Right hindlimb (tissue), 1 donor: ENCODE results near the gene PLCD4.

Experiments
- DNase-seq: peaks from one replicate; pipeline ENCODE4 v3.0.0-alpha.2; 2018

PLCD4 gene

DNA sequence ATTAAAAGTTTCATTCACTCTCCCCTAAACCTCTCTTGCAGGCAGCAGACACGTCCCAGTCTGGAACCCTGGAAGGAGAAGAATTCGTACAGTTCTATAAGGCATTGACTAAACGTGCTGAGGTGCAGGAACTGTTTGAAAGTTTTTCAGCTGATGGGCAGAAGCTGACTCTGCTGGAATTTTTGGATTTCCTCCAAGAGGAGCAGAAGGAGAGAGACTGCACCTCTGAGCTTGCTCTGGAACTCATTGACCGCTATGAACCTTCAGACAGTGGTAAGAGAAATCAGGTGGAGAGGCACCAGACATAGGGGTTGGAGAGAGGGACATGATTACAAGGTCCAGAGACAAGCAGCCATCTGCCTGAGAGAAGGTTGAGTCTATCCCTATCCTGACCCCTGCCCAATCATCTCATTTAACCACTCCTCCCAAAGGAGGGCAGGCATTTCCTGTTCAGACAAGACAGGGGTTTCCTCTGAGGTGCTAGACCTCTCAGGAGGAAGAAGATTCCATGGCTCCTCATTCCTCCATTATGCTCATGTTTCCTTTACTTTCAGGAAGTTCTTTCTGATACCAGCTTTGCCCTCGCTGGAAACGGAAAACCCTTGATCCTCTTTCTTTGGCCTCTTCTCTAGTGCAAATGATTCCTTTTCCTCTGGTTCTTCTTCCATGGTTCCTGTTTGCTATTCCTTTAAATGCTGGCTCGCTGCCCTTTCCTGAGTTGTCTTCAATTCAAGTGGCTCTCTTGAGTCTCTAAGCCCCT is 15.1 kb downstream of the PLCD4 start:
- DNase-seq = no peak

DNA sequence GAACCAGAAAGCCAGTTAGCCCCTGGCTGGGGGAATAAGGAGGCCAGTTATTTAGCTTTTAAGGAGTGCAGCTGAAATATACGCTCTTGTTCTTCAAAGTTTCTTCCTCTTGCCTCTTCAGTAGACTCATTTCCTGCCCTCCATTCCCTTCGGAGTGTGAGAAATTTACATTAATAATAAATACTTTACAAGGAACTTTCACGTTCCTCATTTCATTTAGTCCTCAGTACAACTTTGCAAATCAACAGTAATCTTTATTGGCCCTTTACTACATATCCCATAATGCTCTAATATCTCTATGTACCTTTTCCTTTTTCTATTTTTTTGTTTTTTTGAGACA is 15.6 kb downstream of the PLCD4 start:
- no peak for DNase-seq

DNA sequence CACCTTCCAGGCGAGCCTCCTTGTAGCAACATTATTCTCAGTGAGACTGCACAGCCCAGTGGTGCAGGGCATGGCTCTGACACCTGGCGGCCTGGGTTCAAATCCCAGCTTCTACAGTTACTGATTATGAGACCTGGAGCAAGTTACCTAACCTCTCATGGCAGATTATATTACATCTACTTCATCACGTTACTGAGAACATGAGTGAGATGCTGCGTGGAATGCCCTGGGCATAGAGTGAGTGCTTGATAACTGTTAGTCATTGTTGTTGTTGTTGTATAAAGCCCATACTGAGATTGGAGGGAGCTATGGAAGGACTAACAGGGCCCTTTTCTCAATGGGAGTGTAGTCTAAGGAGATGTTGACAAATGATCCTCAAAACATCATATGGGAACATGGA is 18.7 kb downstream of the PLCD4 start:
- no peak for DNase-seq

DNA sequence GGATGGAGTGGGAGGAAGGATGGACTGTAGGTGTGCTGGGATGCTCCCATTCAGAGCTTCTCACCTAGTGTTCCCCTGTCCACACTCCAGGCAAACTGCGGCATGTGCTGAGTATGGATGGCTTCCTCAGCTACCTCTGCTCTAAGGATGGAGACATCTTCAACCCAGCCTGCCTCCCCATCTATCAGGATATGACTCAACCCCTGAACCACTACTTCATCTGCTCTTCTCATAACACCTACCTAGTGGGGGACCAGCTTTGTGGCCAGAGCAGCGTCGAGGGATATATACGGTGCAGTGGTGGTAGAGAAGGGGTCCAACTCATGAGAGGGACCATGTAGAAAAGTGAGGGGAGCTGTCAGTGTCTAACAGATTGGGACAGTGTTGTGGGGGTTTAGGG is 20.2 kb downstream of the PLCD4 start:
- DNase-seq = no peak

DNA sequence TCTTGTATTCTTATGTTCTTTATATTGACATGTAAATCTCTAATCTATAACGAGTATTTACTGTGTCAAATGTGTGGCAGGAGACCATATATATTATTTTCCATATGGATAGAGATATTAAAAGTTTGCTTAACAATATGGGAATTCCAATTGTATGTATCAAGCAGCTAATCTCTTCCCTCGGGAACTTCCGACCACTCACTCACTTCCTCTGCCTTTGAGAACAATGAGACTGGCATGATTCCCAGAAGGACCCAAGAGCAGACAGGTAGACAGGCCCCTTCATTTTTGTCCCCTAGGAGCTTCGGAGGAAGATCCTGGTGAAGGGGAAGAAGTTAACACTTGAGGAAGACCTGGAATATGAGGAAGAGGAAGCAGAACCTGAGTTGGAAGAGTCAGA is 24.1 kb downstream of the PLCD4 start:
- no peak for DNase-seq

DNA sequence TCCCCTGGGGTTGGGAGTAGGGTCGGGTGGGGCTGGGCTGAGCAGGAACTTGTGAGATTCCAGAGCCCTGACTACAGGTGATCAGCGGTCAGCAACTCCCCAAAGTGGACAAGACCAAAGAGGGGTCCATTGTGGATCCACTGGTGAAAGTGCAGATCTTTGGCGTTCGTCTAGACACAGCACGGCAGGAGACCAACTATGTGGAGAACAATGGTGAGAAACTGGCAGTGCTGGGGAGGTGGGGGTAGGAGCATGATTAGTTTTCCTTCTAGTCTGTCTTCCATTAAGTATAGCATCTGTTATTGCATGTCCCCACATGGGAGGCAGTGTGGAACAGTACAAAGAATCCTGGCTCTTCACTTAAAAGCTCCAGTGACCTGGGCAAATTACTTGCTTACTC is 28.0 kb downstream of the PLCD4 start:
- DNase-seq = no peak

DNA sequence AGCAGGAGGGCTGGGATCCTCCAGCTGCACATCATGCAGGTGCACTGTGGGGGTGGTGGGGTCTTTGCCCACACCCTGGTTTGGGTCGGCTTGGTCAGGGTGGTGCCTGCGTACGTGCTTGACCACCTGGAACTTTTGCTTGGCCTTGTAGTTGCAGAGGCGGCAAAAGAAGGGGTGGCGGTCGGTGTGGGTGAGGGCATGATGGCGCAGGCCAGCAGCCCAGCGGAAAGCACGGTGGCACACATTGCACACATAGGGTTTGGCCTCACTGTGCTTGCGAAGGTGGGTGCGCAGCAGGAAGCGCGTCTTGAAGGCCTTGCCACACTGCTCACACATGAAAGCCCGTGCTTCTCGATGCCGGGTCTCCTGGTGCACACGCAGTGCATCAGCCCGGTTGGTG is 30.7 kb downstream of the PLCD4 start:
- DNase-seq = no peak

DNA sequence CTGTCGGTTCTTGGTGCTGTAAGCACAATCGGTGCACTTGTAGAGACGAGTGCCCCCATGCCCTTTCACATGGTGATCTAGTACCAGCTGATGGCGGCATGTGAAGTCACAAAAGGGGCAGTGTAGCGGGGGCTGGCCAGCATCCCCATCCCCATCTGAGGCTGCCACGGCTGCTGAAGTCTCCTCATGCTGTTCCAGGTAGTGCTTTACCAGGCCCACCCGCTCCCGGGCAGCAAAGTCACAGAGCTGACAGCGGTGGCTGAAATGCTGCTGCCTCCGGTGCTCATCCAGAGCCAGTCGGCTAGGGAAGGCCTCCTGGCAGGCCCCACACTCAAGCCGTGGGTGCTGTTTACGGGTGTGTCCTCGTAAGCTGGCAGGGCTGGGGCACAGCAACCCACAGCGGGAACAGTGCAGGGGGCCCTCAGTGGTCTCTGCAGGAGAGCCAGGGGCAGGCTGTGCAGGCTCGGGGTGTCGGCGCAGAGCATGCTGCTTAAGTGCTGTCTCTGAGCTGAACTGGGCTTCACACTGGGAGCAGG is 34.5 kb downstream of the PLCD4 start:
- DNase-seq = no peak

DNA sequence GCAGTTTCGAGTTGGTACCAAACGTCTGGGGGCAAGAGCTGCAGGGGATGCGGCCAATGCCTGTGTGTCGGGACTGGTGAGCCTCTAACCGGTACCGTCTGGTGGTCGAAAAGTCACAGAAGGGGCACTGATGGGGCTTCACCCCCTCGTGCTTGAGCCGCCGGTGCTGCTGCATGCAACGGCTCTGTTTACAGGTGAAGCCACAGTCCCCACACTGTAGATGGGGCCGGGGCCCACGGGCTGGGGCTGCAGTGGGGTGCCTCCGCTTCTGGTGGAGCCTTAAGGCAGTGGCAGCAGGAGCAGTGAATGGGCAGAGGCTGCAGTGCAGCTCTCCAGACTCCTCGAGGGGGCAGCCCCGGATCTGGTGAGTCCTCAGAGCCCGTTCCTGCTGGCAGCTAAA is 35.1 kb downstream of the PLCD4 start:
- DNase-seq = no peak

DNA sequence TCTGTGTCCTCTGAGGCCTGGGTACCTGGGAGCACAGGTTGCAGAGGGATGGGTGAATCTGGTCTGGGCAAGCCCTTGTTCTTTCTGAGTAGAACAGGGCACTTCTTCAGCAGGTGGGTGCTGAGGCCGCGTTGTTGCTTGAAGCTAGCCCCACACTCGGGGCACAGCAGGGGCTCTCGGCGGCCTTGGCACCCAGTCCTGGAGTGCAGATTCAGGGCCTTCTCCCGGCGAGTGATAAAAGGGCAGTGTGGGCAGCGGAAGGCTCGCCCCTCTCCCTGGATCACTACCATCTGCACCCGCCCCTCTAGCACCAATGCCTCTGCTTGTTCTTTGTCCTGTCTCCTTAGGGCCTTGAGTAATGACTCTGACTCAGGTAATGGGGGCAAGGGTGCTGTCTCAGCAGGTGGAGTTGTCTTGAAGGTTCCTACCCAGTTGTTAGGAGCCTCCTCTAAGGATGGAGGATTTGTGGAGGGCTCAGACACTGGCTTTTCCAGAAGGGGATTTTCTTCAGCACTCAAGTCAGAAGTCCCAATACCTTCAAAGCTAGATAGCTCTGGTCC is 36.1 kb downstream of the PLCD4 start:
- DNase-seq = no peak

DNA sequence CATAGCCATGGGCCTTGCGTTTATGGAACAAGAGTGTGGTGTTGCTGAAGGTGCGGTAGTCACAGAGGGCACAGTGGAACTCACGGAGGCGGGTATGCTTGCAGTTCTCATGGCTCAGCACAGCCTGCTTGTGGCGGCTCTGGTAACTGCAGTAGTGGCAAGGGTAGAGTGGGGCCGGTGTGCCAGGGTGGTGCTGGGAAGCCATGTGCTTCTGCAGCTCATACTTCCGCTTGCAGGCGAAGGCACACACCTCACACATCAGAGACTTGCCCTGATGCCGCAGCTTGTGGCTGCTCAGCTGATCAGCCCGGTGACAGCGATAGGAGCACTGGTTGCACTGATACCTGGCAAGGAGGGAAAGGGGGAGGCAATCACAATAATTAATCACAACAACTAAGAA is 37.0 kb downstream of the PLCD4 start:
- no peak for DNase-seq

DNA sequence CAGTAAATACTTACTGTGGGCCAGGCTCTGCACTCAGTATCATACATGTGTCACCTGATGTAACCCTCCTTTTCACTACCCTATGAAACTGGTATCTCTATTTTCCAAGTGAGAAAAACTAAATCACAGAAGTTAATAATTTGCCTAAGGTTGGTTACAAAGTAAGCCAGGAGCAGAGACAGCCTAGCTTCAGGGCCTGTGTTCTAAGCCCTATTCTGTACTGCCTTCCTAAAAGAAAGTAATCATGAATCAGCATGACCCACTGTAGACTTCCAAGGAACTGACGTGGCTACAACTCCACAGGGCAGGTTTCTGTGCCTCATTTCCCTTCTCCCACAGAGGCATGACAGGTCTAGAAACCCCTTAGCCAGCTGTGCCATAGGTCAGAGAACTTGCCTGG is 37.4 kb downstream of the PLCD4 start:
- DNase-seq = no peak

DNA sequence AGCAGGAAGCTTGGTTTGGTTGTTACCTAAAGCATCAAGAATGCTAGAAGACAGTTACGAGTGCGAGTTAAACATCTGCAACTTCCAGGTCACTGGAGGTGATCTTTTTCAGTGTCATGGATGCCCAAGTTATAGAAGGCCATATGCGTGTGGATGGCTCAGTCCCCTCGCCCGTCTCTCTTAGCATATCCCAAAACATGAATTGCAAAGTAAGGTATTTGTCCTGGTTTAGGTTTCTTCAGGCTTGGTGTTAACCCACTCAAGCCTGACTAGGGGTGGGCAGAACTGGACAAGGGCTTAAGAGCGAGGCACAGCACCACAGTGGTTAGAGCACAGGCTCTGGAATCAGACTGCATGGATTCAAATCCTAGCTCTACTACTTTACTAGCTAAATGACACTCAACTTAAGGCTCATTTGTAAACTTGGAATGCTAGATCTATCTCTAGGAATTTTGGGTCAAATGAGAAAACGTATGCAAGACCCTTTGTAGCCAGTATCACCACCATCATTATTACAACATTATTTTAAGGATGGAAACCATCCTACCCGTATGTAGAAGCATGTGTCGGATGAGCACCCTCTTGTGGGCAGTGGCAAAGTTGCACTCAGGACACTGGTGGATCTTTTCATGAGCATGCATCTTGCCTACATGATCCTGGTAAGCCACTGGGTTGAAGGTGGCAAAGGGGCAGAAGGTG is 40.5 kb downstream of the PLCD4 start:
- DNase-seq = peak; percentile 48

DNA sequence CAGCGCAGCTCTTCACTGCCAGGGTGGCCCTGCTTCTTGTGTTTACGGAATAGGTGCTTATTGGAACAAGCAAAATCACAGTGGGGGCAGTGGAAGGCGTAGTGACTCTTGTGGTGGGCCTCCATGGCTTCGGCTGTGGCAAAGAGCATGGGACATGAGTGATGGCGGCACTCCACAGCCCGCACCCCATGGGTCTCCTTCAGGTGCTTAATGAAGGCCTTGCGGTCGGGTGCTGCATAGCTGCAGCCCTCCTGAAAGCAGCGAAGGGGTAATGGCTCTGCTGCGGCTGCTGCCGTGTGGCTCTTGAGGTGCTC is 41.0 kb downstream of the PLCD4 start:
- DNase-seq = no peak

DNA sequence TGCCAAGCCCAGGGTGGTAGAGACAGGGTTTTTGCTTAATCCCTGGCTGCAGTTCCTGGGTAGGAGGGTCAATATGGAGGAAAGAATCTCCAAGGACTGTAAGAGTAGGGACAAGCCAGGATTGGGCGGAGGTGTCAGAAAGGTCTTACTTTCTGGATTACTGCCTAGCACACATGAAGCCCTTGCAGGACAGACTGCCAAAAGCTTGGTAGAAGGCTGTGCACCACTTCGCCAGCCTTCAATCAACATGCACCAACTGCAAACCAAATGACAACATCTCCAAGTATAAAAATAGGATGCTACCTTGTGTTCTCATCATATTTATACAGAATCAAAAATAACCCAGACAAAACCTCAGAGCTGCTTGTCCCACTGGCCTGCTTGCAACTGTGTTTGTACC is 48.1 kb downstream of the PLCD4 start:
- no peak for DNase-seq

DNA sequence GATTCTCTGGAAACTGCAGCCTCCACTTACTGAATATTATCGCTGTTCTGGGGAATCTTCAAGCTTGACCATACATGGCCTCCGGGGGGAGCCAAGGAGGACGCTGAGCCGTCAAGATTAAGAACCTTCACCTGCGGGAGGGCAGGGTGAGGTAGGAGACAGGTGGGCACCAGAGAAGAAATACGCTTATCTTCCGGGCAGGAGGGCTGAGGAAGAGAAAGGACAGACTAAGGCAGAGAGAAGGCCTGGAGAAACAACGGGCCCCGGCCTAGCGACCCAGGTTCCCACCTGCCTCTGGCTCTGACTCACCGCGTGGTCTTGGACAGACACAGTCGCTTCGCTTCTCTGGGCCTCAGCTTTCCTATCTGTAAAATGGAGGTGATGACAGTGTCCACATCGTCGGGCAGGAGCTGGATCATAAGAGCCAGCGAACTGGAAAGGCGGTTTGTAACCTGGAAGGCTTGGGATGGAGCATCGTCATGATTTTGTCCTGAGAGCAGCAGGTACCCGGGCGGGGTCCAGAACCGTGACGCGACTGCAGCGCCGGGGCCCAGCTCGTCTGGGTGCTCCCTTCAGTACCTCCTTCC is 51.1 kb downstream of the PLCD4 start:
- DNase-seq = peak; percentile 30

DNA sequence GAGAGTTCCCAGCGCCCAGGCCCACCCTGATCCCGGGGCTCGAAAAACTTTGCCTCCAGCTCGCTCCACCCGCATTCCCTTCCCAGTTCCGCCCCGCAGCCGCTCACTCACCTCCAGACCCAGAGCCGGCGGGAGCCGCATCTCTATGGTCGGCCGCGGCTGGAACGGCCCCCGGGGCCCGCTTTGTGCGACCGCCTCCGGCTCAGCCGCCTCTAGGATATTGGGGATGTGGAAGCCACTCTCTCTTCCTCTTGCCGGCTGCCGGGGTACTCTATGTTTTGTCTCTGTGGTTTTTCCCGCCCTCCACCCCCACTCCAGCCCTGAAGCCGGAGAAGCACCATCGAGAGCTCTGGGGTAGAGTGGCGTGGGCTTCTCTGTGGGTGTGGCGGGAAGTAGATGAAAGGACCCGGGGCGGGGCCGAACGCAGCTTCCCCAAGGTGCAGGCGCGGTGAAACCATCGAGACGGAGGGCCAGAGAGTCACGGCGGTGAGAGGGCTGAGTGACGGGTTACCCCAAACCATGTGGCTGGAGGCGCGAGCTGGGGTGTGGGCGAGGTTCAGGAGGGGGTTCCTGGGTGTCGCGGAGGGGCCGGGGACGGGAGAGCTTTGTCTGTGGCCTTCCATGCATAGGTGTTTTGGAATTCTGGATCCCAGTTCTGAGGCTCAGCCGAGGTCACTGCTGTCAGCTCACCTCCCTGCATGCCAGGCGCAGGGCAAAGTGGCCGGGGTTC is 51.7 kb downstream of the PLCD4 start, which contains the start of the genes BCS1L and ZNF142:
TSS of gene BCS1L (plus strand) at position 426 of the 730 bp plus-strand sequence. CDS start 1,305 bp downstream, outside the sequence.
TSS of gene ZNF142 (minus strand) at position 366 of the 730 bp plus-strand sequence. CDS start 3,194 bp downstream, outside the sequence.
- peak; percentile 94 for DNase-seq

DNA sequence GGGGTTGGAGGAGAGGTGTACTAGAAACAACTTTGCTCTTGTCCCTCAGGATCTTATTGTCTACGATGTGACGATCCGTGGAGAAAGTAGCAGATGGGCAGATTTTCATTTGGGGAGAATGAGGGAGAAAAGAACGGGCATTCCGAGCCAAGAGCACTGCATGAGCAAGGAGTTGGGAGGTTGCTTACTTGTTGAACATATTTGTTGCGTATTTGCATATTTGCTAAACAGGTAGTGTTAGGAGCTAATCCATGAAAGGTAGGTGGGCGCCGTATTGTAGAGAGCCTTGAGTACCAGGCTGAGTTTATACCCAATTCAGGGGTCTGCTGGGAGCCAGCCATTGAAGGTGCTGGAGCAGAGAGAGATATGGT is 52.3 kb downstream of the PLCD4 start:
- no peak for DNase-seq

DNA sequence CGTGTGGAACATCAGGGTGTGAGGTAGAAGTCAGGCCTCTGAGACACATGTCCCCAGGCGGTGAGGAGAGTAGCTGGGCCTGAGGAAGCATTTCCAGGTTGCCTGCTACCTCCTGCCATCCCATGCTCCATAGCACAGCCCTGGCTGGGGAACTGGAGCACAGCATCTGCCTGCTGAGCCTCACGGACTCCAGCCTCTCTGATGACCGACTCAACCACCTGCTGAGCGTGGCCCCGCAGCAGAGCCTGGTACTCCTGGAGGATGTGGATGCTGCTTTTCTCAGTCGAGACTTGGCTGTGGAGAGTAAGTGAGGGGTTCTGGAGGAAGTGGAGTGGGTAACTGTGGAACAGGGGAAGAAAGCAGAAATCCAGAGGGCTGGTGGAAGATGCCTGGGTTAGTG is 54.7 kb downstream of the PLCD4 start:
- no peak for DNase-seq

DNA sequence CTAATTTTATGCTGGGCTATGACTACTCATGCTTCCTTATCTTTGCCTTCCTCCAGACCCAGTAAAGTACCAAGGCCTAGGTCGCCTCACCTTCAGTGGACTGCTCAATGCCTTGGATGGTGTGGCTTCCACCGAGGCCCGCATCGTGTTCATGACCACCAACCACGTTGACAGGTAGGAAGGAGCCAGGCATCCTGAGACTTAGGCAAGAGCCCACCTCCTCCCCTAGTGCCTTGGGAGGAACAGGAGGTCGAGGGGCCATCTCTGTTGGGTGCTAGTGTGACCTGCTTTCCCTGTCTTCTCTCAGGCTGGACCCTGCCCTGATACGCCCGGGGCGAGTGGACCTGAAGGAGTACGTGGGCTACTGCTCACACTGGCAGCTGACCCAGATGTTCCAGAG is 55.1 kb downstream of the PLCD4 start:
- no peak for DNase-seq

DNA sequence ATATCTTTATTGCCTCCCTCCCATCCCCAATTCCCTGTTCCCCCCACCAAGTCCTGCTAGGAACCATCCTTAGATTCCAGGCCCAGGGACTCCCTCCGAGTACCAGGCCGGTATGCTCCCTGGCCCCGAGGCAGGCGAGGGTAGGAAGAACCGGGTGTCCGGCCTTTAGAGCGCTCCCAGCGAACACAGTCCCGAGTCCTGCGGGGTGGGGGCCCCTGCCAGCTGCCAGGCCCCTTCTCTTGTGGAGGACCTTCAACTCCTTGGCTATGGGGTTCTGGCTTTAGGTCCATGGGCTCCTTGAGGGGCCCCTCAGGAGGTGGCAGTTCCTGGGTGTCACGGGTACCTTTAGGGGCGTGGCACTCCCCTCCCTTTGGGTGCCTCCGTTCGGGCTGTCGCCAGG is 56.2 kb downstream of the PLCD4 start:
- DNase-seq = no peak

DNA sequence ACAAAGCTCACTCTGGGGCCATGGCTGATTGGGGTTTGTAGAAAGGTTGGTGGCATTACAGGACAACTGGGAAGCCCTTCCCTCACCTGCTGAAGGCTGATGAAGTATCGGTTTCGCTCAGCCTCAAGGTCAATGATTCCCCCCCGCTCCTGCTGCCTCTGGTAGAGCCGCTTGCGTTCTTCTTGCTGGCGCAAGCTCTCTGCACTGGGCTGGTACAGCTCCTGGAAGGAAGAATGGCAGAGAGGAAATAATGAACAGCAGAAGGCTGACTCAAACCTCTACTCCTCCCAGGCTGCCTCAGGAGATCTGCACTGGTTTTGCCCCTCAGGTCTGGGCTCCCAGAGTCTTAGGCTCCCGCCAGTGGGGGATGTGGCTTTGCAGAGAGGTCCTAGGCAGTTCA is 57.0 kb downstream of the PLCD4 start:
- no peak for DNase-seq

DNA sequence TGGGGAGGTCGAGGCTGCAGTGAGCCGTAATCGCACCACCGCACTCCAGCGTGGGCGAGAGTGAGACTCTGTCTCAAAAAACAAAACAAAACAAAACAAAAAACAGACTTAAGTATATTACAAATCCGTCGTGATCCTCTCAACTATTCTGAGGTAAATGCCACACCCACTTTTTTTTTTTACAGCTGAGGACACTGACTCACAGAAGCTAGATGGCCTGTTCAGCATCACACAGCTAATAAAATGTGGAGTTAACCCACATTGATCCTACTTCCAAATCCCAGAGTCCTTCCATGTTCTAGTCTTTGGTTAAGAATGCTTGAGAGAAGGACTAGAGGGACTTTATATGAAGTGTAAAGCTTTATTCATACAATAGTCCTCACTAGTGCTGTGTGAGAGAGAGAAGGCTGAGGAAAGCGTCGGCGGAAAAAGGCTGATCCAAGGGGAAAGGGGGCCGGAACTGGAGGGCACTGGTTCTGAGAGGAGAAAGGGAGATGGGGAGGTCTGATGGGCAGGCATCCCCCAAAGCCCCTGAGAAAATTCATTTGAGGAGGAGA is 63.5 kb downstream of the PLCD4 start:
- DNase-seq = no peak
